K562 (cell line): ENCODE measurements around the gene GIPC3. TPM values are rescaled to one million over a fixed set of nuclear protein-coding genes. Genes with fewer than 3 reads are reported as not detected.

Source experiments
- CBX1 ChIP-seq: sonication (generic); IDR thresholded peaks from 2 replicates; pipeline ENCODE4 v1.6.1; 2016; ENCODE audit warnings: antibody characterized with exemption, low read depth, mild to moderate bottlenecking
- HMGN3 ChIP-seq: IDR thresholded peaks from 2 replicates; pipeline ENCODE4 v1.6.1; 2011; ENCODE audit warnings: borderline replicate concordance, low read depth, mild to moderate bottlenecking, mixed read lengths, low read length; ENCODE audit not compliant: insufficient read length; ENCODE audit errors: extremely low read depth
- KDM1A ChIP-seq, 2 experiments: fragments of 450-650 bp; IDR thresholded peaks; 2 replicates each; pipeline ENCODE4 v1.6.1; 2016; ENCODE audit warnings: mild to moderate bottlenecking in 2 of 2
- MTA3 ChIP-seq: fragments of 450-650 bp; formaldehyde crosslinking; IDR thresholded peaks from 2 replicates; pipeline ENCODE4 v1.6.1; 2017; ENCODE audit warnings: mild to moderate bottlenecking, borderline replicate concordance
- POLR2A ChIP-seq: fragments of 450-650 bp; conservative IDR thresholded peaks from 2 replicates; pipeline ENCODE4 v1.6.1; 2016
- PTTG1 ChIP-seq: fragments of 450-650 bp; IDR thresholded peaks from 2 replicates; pipeline ENCODE4 v1.6.1; 2016; ENCODE audit warnings: low read depth, mild to moderate bottlenecking, missing genetic modification characterization, missing compliant biosample characterization
- SMARCC2 ChIP-seq: fragments of 450-650 bp; IDR thresholded peaks from 2 replicates; pipeline ENCODE4 v1.6.1; 2017; ENCODE audit warnings: antibody characterized with exemption, moderate library complexity, mild to moderate bottlenecking, low read depth
- SP1 ChIP-seq: sonication (generic); formaldehyde crosslinking; IDR thresholded peaks from 2 replicates; pipeline ENCODE4 v1.8.1; 2022; ENCODE audit warnings: mild to moderate bottlenecking, missing genetic modification reagents
- ZNF143 ChIP-seq: sonication (generic); formaldehyde crosslinking; IDR thresholded peaks from 2 replicates; pipeline ENCODE4 v1.9.0; 2022; ENCODE audit warnings: mild to moderate bottlenecking, missing genetic modification reagents
- ZNF3 ChIP-seq: fragments of 250-450 bp; sonication (Bioruptor Pico); IDR thresholded peaks from 2 replicates; pipeline ENCODE4 v1.5.0; 2021; ENCODE audit warnings: mild to moderate bottlenecking, moderate library complexity
- polyA plus RNA-seq, 8 experiments: library from polyadenylated mRNA; depleted of rRNA in 4 of 8; stranded (reverse) in 5 of 8; unstranded in 3 of 8; fragments of >200 nt; fragmentation: Nextera tagmentation in 2 of 8; fragmentation: Illumina TruSeq in 1 of 8; extraction: Ambion mirVana in 2 of 8; extraction: Trizol in 1 of 8; gene quantifications; 2 replicates each; pipeline versions ENCODE4 v1.2.1 to v1.2.3, GENCODE V29; 2011 to 2014; ENCODE audit warnings: inconsistent platforms in 1 of 8, missing spikeins in 1 of 8
- total RNA-seq, 7 experiments: library from RNA; depleted of rRNA in 6 of 7; stranded (reverse); fragments of >200 nt in 6 of 7; fragmentation: Illumina TruSeq in 2 of 7; extraction: Trizol in 2 of 7; gene quantifications; 2 replicates each; pipeline versions ENCODE4 v1.2.1 to v1.2.3, GENCODE V29; 2011 to 2021; ENCODE audit warnings: low replicate concordance in 1 of 7
- TF ChIP-seq, protein P1 (sequence below): sonication (generic); formaldehyde crosslinking; IDR thresholded peaks from 2 replicates; pipeline ENCODE4 v1.8.1; 2023; ENCODE audit warnings: mild to moderate bottlenecking, missing genetic modification reagents, moderate library complexity
- TF ChIP-seq, protein P2 (sequence below): fragments of 450-650 bp; formaldehyde crosslinking; conservative IDR thresholded peaks from 2 replicates; pipeline ENCODE4 v1.4.0; 2022; ENCODE audit warnings: mild to moderate bottlenecking, missing genetic modification characterization
- TF ChIP-seq, protein P3 (sequence below): fragments of 250-450 bp; sonication (Bioruptor Pico); IDR thresholded peaks from 2 replicates; pipeline ENCODE4 v1.8.0; 2021; ENCODE audit warnings: moderate library complexity, mild to moderate bottlenecking, inconsistent platforms
- TF ChIP-seq, protein P4 (sequence below): IDR thresholded peaks from 3 replicates; pipeline ENCODE4 v1.6.1; 2011; ENCODE audit warnings: borderline replicate concordance, mild to moderate bottlenecking; ENCODE audit not compliant: insufficient read length, insufficient read depth
- TF ChIP-seq, protein P5 (sequence below): IDR thresholded peaks from 2 replicates; pipeline ENCODE4 v1.6.1; 2011; ENCODE audit warnings: borderline replicate concordance, low read depth, mild to moderate bottlenecking, moderate library complexity, low read length; ENCODE audit not compliant: insufficient read depth, poor library complexity, severe bottlenecking
- TF ChIP-seq, protein P6 (sequence below): fragments of 150-350 bp; conservative IDR thresholded peaks from 2 replicates; pipeline ENCODE4 v1.6.1; 2014; ENCODE audit warnings: low read length

GIPC3 gene
- total and polyA plus RNA-seq, 9 of the 15 experiments (the other 6 are each of a cell fraction or from before 2014, with no cell fraction given) = 0.03 to 3.6 (median 1.5) TPM; not detected in 1

DNA sequence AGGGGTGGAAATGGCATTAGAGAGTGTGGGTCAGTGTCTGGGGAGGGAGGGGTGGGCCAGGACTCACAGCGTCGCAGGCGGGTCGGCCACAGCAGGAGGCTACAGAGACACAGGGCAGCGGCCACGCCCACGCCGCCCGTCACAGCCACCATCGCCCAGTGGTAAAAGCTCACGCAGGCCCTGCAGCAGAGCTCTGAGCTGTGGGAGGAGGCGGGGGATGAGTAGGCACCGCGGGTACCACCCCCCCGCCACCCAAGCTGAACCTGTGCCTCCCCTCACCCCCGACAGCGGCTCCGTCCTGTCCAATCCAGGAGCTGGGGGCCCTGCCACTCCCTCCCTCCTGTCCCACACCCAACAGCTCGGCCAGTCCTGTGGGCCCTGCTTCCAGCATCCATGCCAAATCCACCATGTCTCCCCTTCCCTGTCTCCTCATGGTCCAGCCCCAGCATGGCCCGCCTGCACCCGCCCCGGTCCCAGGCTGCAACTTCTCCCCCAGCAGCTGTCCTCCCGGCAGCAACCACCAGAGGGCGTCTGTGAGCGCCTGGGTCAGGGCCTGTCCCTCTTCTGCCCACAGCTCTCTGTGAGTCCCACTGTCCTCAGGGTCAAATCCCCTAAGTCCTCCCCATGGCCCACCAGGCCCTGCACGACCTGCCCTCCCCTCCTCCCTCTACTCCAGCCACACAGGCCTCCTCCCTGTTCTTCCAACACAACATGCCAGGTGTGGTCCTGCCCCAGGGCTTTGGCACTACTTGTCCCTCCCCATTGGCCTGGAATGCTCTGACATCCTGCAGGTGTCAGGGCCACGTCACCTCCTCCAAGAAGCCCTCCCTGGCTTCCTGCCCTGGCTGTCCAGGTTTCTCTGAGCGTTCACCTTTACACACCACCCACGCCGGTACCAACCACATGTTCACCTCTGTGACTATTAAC is 40.3 kb upstream of the GIPC3 start (continued):
- TF ChIP-seq, protein P1, sequence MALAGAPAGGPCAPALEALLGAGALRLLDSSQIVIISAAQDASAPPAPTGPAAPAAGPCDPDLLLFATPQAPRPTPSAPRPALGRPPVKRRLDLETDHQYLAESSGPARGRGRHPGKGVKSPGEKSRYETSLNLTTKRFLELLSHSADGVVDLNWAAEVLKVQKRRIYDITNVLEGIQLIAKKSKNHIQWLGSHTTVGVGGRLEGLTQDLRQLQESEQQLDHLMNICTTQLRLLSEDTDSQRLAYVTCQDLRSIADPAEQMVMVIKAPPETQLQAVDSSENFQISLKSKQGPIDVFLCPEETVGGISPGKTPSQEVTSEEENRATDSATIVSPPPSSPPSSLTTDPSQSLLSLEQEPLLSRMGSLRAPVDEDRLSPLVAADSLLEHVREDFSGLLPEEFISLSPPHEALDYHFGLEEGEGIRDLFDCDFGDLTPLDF (CRISPR knock-in tag) = no peak
- TF ChIP-seq, protein P2, sequence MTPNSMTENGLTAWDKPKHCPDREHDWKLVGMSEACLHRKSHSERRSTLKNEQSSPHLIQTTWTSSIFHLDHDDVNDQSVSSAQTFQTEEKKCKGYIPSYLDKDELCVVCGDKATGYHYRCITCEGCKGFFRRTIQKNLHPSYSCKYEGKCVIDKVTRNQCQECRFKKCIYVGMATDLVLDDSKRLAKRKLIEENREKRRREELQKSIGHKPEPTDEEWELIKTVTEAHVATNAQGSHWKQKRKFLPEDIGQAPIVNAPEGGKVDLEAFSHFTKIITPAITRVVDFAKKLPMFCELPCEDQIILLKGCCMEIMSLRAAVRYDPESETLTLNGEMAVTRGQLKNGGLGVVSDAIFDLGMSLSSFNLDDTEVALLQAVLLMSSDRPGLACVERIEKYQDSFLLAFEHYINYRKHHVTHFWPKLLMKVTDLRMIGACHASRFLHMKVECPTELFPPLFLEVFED (CRISPR knock-in tag) = no peak
- peak; percentile 64; the same call in 1 of the 2 replicates for TF ChIP-seq MTA3
- TF ChIP-seq, protein P3, sequence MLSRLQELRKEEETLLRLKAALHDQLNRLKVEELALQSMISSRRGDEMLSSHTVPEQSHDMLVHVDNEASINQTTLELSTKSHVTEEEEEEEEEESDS = no peak
- TF ChIP-seq, protein P4, sequence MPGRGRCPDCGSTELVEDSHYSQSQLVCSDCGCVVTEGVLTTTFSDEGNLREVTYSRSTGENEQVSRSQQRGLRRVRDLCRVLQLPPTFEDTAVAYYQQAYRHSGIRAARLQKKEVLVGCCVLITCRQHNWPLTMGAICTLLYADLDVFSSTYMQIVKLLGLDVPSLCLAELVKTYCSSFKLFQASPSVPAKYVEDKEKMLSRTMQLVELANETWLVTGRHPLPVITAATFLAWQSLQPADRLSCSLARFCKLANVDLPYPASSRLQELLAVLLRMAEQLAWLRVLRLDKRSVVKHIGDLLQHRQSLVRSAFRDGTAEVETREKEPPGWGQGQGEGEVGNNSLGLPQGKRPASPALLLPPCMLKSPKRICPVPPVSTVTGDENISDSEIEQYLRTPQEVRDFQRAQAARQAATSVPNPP = no peak
- TF ChIP-seq, protein P5, sequence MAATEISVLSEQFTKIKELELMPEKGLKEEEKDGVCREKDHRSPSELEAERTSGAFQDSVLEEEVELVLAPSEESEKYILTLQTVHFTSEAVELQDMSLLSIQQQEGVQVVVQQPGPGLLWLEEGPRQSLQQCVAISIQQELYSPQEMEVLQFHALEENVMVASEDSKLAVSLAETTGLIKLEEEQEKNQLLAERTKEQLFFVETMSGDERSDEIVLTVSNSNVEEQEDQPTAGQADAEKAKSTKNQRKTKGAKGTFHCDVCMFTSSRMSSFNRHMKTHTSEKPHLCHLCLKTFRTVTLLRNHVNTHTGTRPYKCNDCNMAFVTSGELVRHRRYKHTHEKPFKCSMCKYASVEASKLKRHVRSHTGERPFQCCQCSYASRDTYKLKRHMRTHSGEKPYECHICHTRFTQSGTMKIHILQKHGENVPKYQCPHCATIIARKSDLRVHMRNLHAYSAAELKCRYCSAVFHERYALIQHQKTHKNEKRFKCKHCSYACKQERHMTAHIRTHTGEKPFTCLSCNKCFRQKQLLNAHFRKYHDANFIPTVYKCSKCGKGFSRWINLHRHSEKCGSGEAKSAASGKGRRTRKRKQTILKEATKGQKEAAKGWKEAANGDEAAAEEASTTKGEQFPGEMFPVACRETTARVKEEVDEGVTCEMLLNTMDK = peak; percentile 74
- TF ChIP-seq SP1 (CRISPR knock-in tag) = peak; percentile 44; the same call in 1 of the 2 replicates
- no peak for TF ChIP-seq POLR2A
- no peak for TF ChIP-seq ZNF3 (CRISPR knock-in tag)
- TF ChIP-seq ZNF143 (CRISPR knock-in tag) = no peak
- TF ChIP-seq KDM1A (IDR thresholded peaks at IDR 0.05) = peak; percentile 50 to 84
- TF ChIP-seq, protein P6, sequence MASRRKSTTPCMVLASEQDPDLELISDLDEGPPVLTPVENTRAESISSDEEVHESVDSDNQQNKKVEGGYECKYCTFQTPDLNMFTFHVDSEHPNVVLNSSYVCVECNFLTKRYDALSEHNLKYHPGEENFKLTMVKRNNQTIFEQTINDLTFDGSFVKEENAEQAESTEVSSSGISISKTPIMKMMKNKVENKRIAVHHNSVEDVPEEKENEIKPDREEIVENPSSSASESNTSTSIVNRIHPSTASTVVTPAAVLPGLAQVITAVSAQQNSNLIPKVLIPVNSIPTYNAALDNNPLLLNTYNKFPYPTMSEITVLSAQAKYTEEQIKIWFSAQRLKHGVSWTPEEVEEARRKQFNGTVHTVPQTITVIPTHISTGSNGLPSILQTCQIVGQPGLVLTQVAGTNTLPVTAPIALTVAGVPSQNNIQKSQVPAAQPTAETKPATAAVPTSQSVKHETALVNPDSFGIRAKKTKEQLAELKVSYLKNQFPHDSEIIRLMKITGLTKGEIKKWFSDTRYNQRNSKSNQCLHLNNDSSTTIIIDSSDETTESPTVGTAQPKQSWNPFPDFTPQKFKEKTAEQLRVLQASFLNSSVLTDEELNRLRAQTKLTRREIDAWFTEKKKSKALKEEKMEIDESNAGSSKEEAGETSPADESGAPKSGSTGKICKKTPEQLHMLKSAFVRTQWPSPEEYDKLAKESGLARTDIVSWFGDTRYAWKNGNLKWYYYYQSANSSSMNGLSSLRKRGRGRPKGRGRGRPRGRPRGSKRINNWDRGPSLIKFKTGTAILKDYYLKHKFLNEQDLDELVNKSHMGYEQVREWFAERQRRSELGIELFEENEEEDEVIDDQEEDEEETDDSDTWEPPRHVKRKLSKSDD = no peak; the same call in 1 of the 2 replicates
- TF ChIP-seq SMARCC2 = no peak
- no peak for TF ChIP-seq HMGN3
- TF ChIP-seq CBX1 = peak; percentile 32; the same call in 1 of the 2 replicates
- no peak for TF ChIP-seq PTTG1 (tag)
